ENCODE data around the gene TRIM56.

DNA sequence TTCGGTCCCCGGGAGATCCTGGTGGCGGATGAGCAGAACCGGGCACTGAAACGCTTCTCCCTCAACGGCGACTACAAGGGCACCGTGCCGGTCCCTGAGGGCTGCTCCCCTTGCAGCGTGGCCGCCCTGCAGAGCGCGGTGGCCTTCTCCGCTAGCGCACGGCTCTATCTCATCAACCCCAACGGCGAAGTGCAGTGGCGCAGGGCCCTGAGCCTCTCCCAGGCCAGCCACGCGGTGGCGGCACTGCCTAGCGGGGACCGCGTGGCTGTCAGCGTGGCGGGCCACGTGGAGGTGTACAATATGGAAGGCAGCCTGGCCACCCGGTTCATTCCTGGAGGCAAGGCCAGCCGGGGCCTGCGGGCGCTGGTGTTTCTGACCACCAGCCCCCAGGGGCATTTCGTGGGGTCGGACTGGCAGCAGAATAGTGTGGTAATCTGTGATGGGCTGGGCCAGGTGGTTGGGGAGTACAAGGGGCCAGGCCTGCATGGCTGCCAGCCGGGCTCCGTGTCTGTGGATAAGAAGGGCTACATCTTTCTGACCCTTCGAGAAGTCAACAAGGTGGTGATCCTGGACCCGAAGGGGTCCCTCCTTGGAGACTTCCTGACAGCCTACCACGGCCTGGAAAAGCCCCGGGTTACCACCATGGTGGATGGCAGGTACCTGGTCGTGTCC is 3.7 kb downstream of the TRIM56 start:
- no peak for TF ChIP-seq POLR2A (IDR thresholded peaks at IDR 0.05)
- no peak for TF ChIP-seq EP300 (IDR thresholded peaks at IDR 0.05)
